Stimulated activated memory B cell treated with anti-CD40 and anti-IgM and Interleukin-4, amounts not matched to agents 10 μg/mL and 1 μg/mL and 100 μg/mL, for 72 hours (primary cell): ENCODE measurements around the gene PSMD14.
"Not testable (repeated sequence)": the region's sequence is repeated elsewhere in the genome, so short reads cannot be mapped to it uniquely, and the experiment has no call there.

Experiments
- ATAC-seq: fragments of 150-1000 bp; cut with Tn5 transposase; 2 replicates; pipeline ENCODE4 v1.10.0; 2021
- H3K27ac Mint-ChIP-seq: one replicate; pipeline ENCODE4 v1.8.0; 2022; ENCODE audit warnings: mild to moderate bottlenecking, mixed read lengths
- H3K27me3 Mint-ChIP-seq: one replicate; pipeline ENCODE4 v1.8.0; 2022; ENCODE audit warnings: mixed read lengths
- H3K36me3 Mint-ChIP-seq: one replicate; pipeline ENCODE4 v1.8.0; 2022; ENCODE audit warnings: mixed read lengths
- H3K4me1 Mint-ChIP-seq: one replicate; pipeline ENCODE4 v1.8.0; 2022; ENCODE audit warnings: mixed read lengths
- H3K4me3 Mint-ChIP-seq: one replicate; pipeline ENCODE4 v1.8.0; 2022; ENCODE audit warnings: mild to moderate bottlenecking, moderate library complexity, mixed read lengths
- H3K9me3 Mint-ChIP-seq: one replicate; pipeline ENCODE4 v1.8.0; 2022; ENCODE audit warnings: mixed read lengths

PSMD14 gene

GRCh38 chr2:161355983-161356382 is 47.8 kb downstream of the PSMD14 start:
- no peaks in the 10 kb centered on the region for H3K9me3 Mint-ChIP-seq
- no peak overlapping the region for H3K4me3 Mint-ChIP-seq
- peaks cover 43% of the 10 kb centered on the region for H3K4me1 Mint-ChIP-seq
- H3K36me3 Mint-ChIP-seq: peaks cover 38% of the 10 kb centered on the region
- no peak overlapping the region for H3K27ac Mint-ChIP-seq
- H3K27me3 Mint-ChIP-seq: no peaks in the 10 kb centered on the region
- ATAC-seq: no peak

DNA sequence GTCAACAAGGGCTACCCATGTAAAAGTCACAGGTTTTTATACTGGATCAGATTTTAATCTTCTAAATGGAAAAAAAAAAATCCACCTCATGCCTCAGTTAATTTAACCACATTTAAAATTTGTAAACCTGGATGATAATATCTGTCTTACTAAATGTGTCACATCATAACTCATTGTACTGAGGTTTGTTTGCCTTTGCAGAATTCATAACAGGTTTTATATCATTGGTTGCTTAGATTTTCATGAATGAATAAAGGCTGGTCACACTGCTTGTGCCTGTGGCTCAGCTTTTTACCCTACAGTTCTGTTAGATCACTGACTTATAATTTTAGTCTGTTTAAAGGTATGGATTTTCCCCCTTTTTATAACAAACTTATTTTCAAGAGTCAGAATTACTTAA is 48.9 kb downstream of the PSMD14 start:
- H3K9me3 Mint-ChIP-seq: peaks cover 3% of the 10 kb centered on the region
- H3K4me1 Mint-ChIP-seq: peaks cover 31% of the 10 kb centered on the region
- peaks cover 42% of the 10 kb centered on the region for H3K36me3 Mint-ChIP-seq
- H3K4me3 Mint-ChIP-seq: no peak overlapping the region
- ATAC-seq: no peak
- no peaks in the 10 kb centered on the region for H3K27me3 Mint-ChIP-seq
- no peak overlapping the region for H3K27ac Mint-ChIP-seq

DNA sequence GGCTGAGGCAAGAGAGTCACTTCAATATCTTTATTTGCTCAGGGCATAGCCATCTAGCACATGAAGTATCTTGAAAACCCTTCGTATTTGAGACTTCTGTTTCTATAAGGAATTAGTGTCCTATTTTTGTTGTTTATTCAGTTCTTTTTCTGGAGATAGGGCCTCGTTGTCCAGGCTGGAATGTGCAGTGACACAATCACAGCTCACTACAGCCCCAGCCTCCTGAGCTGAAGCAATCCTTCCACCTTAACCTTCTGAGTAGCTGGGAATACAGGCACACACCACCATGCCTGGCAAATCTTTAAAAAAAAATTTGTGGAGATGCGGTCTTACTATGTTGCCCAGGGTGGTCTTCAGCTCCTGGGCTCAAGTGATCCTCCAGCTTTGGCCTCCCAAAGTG is 50.6 kb downstream of the PSMD14 start:
- peaks cover 3% of the 10 kb centered on the region for H3K9me3 Mint-ChIP-seq
- H3K4me1 Mint-ChIP-seq: peaks cover 19% of the 10 kb centered on the region
- ATAC-seq: no peak
- no peaks in the 10 kb centered on the region for H3K27me3 Mint-ChIP-seq
- H3K4me3 Mint-ChIP-seq: no peak overlapping the region
- peaks cover 51% of the 10 kb centered on the region for H3K36me3 Mint-ChIP-seq
- H3K27ac Mint-ChIP-seq: no peak overlapping the region

- not testable (repeated sequence) for H3K4me3 Mint-ChIP-seq, H3K27ac Mint-ChIP-seq, H3K27me3 Mint-ChIP-seq, H3K9me3 Mint-ChIP-seq, ATAC-seq
- H3K4me1 Mint-ChIP-seq: peaks cover 13% of the 10 kb centered on the region
- peaks cover 64% of the 10 kb centered on the region for H3K36me3 Mint-ChIP-seq
These were observed 52.0 kb downstream of the PSMD14 start for GRCh38 chr2:161360095-161360654.

GRCh38 chr2:161362568-161363166 is 54.4 kb downstream of the PSMD14 start:
- no peak for ATAC-seq
- no peaks in the 10 kb centered on the region for H3K27me3 Mint-ChIP-seq
- peaks cover 5% of the 10 kb centered on the region for H3K4me1 Mint-ChIP-seq
- no peak overlapping the region for H3K4me3 Mint-ChIP-seq
- H3K27ac Mint-ChIP-seq: no peak overlapping the region
- peaks cover 3% of the 10 kb centered on the region for H3K9me3 Mint-ChIP-seq
- H3K36me3 Mint-ChIP-seq: peaks cover 58% of the 10 kb centered on the region

- Mint-ChIP-seq H3K27me3 (no peaks in the 10 kb centered on the region), H3K4me1 (no peaks in the 10 kb centered on the region), H3K4me3 (no peak overlapping the region), H3K27ac (no peak overlapping the region), H3K36me3 (peaks cover 54% of the 10 kb centered on the region), H3K9me3 (no peaks in the 10 kb centered on the region)
- ATAC-seq: no peak
These were observed 59.5 kb downstream of the PSMD14 start for GRCh38 chr2:161367675-161368074.

- H3K27me3 Mint-ChIP-seq: no peaks in the 10 kb centered on the region
- H3K4me3 Mint-ChIP-seq: no peak overlapping the region
- H3K4me1 Mint-ChIP-seq: no peaks in the 10 kb centered on the region
- H3K27ac Mint-ChIP-seq: no peak overlapping the region
- no peak for ATAC-seq
- H3K36me3 Mint-ChIP-seq: peaks cover 38% of the 10 kb centered on the region
- no peaks in the 10 kb centered on the region for H3K9me3 Mint-ChIP-seq
These were observed 61.1 kb downstream of the PSMD14 start for GRCh38 chr2:161369311-161369710.

GRCh38 chr2:161370981-161371380 is 62.8 kb downstream of the PSMD14 start:
- H3K9me3 Mint-ChIP-seq: no peaks in the 10 kb centered on the region
- peaks cover 36% of the 10 kb centered on the region for H3K36me3 Mint-ChIP-seq
- no peaks in the 10 kb centered on the region for H3K4me1 Mint-ChIP-seq
- H3K27ac Mint-ChIP-seq: no peak overlapping the region
- H3K4me3 Mint-ChIP-seq: no peak overlapping the region
- H3K27me3 Mint-ChIP-seq: no peaks in the 10 kb centered on the region
- ATAC-seq: no peak

DNA sequence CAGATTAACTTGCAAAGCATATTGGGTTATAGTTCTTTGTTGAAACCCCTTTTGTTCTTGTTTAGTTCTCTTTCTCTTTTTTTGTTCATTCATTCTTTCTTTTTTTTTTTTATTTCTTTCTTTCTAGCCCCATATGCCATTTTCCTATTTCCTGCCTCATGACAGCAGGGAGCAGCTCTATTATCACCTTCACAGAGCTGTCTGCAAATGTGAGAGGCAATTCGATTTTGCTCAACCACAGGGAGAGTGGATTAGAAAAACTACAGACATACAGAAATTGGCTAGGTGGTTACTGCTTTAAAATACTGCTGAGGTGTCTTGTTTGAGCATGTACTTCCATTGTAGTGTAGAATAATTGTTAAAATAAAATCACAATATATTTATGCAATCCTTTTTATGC is 63.6 kb downstream of the PSMD14 start:
- Mint-ChIP-seq H3K4me1 (no peaks in the 10 kb centered on the region), H3K36me3 (peaks cover 36% of the 10 kb centered on the region), H3K27me3 (no peaks in the 10 kb centered on the region), H3K4me3 (no peak overlapping the region), H3K9me3 (no peaks in the 10 kb centered on the region), H3K27ac (no peak overlapping the region)
- ATAC-seq: no peak

GRCh38 chr2:161373942-161374341 is 65.7 kb downstream of the PSMD14 start:
- Mint-ChIP-seq H3K27me3 (no peaks in the 10 kb centered on the region), H3K36me3 (peaks cover 32% of the 10 kb centered on the region), H3K9me3 (no peaks in the 10 kb centered on the region), H3K4me3 (no peak overlapping the region), H3K27ac (no peak overlapping the region), H3K4me1 (no peaks in the 10 kb centered on the region)
- ATAC-seq: no peak

GRCh38 chr2:161374446-161374845 is 66.2 kb downstream of the PSMD14 start:
- H3K4me3 Mint-ChIP-seq: no peak overlapping the region
- H3K36me3 Mint-ChIP-seq: peaks cover 35% of the 10 kb centered on the region
- H3K27me3 Mint-ChIP-seq: no peaks in the 10 kb centered on the region
- ATAC-seq: no peak
- no peaks in the 10 kb centered on the region for H3K9me3 Mint-ChIP-seq
- H3K27ac Mint-ChIP-seq: no peak overlapping the region
- H3K4me1 Mint-ChIP-seq: no peaks in the 10 kb centered on the region

DNA sequence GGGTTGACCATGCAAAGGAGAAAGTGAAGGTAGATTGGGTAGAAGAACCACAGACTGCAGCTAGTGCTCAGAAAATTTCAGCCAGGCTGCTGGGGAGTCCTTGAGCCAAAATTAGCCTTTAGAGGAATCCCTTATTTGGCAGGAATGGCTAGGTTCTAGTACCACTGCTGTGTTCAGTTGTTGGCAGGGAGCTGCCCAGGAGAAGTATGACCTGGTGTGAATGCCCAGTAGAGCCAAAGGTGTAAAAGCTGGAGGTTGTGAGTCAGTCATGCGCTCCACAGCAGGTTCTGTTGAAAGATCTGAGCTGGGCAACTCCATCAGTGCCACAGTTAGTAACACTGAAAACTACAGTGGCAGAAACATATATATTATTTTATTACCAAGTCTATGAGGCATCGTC is 71.5 kb downstream of the PSMD14 start:
- no peak overlapping the region for H3K27ac Mint-ChIP-seq

DNA sequence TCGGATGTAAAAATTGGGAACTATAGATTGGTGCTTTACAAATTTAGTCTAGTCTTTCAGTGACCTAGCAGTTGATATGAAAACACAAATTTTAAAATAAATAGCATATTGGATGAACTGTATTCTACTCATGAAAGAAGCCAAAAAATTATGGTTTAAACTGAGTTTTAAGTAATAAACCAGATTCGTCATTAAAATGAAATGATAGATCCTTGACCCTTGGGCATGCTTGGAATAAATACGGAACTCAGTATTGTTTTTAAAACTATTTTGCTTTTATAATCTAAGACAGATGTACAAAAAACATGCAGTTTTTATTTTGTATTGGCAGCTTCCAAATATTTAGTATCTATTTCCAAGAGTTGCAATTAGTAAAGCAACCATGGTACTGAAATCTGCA is 73.3 kb downstream of the PSMD14 start:
- no peak overlapping the region for H3K4me3 Mint-ChIP-seq
- no peaks in the 10 kb centered on the region for H3K9me3 Mint-ChIP-seq
- H3K27ac Mint-ChIP-seq: no peak overlapping the region
- H3K36me3 Mint-ChIP-seq: peaks cover 12% of the 10 kb centered on the region
- ATAC-seq: no peak
- no peaks in the 10 kb centered on the region for H3K4me1 Mint-ChIP-seq
- H3K27me3 Mint-ChIP-seq: no peaks in the 10 kb centered on the region

More for the DNA sequence above, 71.5 kb downstream of the PSMD14 start:
- Mint-ChIP-seq H3K9me3 (no peaks in the 10 kb centered on the region), H3K4me1 (no peaks in the 10 kb centered on the region), H3K4me3 (no peak overlapping the region), H3K36me3 (peaks cover 18% of the 10 kb centered on the region), H3K27me3 (no peaks in the 10 kb centered on the region)
- ATAC-seq: no peak

DNA sequence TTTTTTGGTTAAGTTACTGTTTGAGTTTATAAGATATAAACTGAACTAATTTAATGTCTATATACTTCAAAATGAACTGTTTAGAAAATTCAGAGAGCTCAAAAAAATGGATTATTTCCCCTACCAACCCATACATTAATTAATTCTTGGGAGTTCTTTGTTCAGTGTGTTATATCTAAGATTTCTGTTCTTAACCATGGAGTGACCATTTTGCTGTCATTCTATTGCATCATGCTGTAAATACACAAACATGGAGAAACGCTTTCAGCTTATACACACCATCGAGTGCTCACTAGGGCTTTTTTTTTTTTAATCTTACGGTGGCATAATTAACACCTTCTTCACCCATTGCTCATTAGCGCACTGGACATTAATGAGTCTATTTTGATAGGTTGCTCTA is 74.5 kb downstream of the PSMD14 start:
- Mint-ChIP-seq H3K4me1 (no peaks in the 10 kb centered on the region), H3K9me3 (no peaks in the 10 kb centered on the region), H3K27me3 (no peaks in the 10 kb centered on the region), H3K4me3 (no peak overlapping the region), H3K36me3 (peaks cover 10% of the 10 kb centered on the region), H3K27ac (no peak overlapping the region)
- no peak for ATAC-seq

- H3K27me3 Mint-ChIP-seq: no peaks in the 10 kb centered on the region
- no peak overlapping the region for H3K4me3 Mint-ChIP-seq
- no peaks in the 10 kb centered on the region for H3K4me1 Mint-ChIP-seq
- no peaks in the 10 kb centered on the region for H3K9me3 Mint-ChIP-seq
- H3K36me3 Mint-ChIP-seq: no peaks in the 10 kb centered on the region
- ATAC-seq: no peak
- H3K27ac Mint-ChIP-seq: no peak overlapping the region
These were observed 76.6 kb downstream of the PSMD14 start for GRCh38 chr2:161384864-161385263.

GRCh38 chr2:161386228-161386824 is 78.1 kb downstream of the PSMD14 start:
- Mint-ChIP-seq H3K9me3 (no peaks in the 10 kb centered on the region), H3K4me3 (no peak overlapping the region), H3K36me3 (peaks cover 9% of the 10 kb centered on the region), H3K27me3 (no peaks in the 10 kb centered on the region), H3K4me1 (no peaks in the 10 kb centered on the region), H3K27ac (no peak overlapping the region)
- no peak for ATAC-seq
